HepG2 (cell line): Measurements from ENCODE around the gene SLC6A12. TPM values are rescaled to one million over a fixed set of nuclear protein-coding genes. Genes with fewer than 3 reads are reported as not detected.

Source experiments
- ELF1 ChIP-seq: sonication (generic); formaldehyde crosslinking; IDR thresholded peaks from 2 replicates; pipeline ENCODE4 v1.4.0; 2020; ENCODE audit warnings: missing genetic modification reagents
- JUND ChIP-seq: sonication (generic); formaldehyde crosslinking; IDR thresholded peaks from 2 replicates; pipeline ENCODE4 v1.8.0; 2022; ENCODE audit warnings: mild to moderate bottlenecking, missing genetic modification reagents
- MBNL3 ChIP-seq: fragments of 250-450 bp; sonication (Bioruptor Pico); conservative IDR thresholded peaks from 2 replicates; pipeline ENCODE4 v1.8.0; 2022; ENCODE audit warnings: mild to moderate bottlenecking, inconsistent platforms
- PITX1 ChIP-seq: sonication (generic); formaldehyde crosslinking; IDR thresholded peaks from 2 replicates; pipeline ENCODE4 v1.5.1; 2020; ENCODE audit warnings: mild to moderate bottlenecking, missing genetic modification reagents
- PLRG1 ChIP-seq: fragments of 450-650 bp; conservative IDR thresholded peaks from 2 replicates; pipeline ENCODE4 v1.6.1; 2016
- RBM39 ChIP-seq: fragments of 200-400 bp; formaldehyde crosslinking; IDR thresholded peaks from one replicate; pipeline ENCODE4 v1.6.1; 2018; ENCODE audit warnings: antibody characterized with exemption, mild to moderate bottlenecking, low read depth, low read length; ENCODE audit not compliant: poor library complexity, severe bottlenecking
- ZFP37 ChIP-seq: sonication (generic); formaldehyde crosslinking; IDR thresholded peaks from 2 replicates; pipeline ENCODE4 v1.4.0; 2020; ENCODE audit warnings: missing genetic modification reagents, borderline replicate concordance
- ZNF224 ChIP-seq: sonication (generic); formaldehyde crosslinking; IDR thresholded peaks from 2 replicates; pipeline ENCODE4 v1.5.0; 2020; ENCODE audit warnings: mild to moderate bottlenecking, missing genetic modification reagents
- ZNF335 ChIP-seq: sonication (generic); formaldehyde crosslinking; IDR thresholded peaks from 2 replicates; pipeline ENCODE4 v1.4.0; 2020; ENCODE audit warnings: missing genetic modification reagents
- ZNF547 ChIP-seq: sonication (generic); formaldehyde crosslinking; IDR thresholded peaks from 2 replicates; pipeline ENCODE4 v1.5.1; 2020; ENCODE audit warnings: mild to moderate bottlenecking, missing genetic modification reagents
- polyA plus RNA-seq, 8 experiments: library from polyadenylated mRNA; depleted of rRNA in 3 of 8; stranded (reverse) in 7 of 8; unstranded in 1 of 8; fragments of >200 nt; fragmentation: Illumina TruSeq in 4 of 8; extraction: Trizol in 4 of 8; gene quantifications; 2 replicates each; pipeline versions ENCODE4 v1.2.1 to v1.2.3, GENCODE V29; 2011 to 2016; ENCODE audit warnings: low read depth in 4 of 8, missing spikeins in 1 of 8, mixed read lengths in 1 of 8; ENCODE audit not compliant: insufficient read depth in 1 of 8
- total RNA-seq, 5 experiments: library from RNA; depleted of rRNA; stranded (reverse); fragments of >200 nt; fragmentation: Illumina TruSeq; extraction: Trizol; gene quantifications; 2 replicates each; pipeline ENCODE4 v1.2.3, GENCODE V29; 2016; ENCODE audit warnings: low read depth in 1 of 5
- TF ChIP-seq, protein P1 (sequence below): IDR thresholded peaks from 2 replicates; pipeline ENCODE4 v1.6.1; 2016; ENCODE audit warnings: mild to moderate bottlenecking, missing biosample characterization, missing genetic modification reagents
- TF ChIP-seq, protein P2 (sequence below): IDR thresholded peaks from 2 replicates; pipeline ENCODE4 v1.6.1; 2012; ENCODE audit warnings: low read length, improper control_type of control experiment
- TF ChIP-seq, protein P3 (sequence below): sonication (generic); formaldehyde crosslinking; IDR thresholded peaks from 2 replicates; pipeline ENCODE4 v1.5.0; 2020; ENCODE audit warnings: mild to moderate bottlenecking, missing genetic modification reagents, borderline replicate concordance

The SLC6A12 gene
- total and polyA plus RNA-seq, 2 of the 13 experiments (the other 11 are each of a cell fraction or from before 2014, with no cell fraction given) = 3.7 to 18.8 TPM

DNA sequence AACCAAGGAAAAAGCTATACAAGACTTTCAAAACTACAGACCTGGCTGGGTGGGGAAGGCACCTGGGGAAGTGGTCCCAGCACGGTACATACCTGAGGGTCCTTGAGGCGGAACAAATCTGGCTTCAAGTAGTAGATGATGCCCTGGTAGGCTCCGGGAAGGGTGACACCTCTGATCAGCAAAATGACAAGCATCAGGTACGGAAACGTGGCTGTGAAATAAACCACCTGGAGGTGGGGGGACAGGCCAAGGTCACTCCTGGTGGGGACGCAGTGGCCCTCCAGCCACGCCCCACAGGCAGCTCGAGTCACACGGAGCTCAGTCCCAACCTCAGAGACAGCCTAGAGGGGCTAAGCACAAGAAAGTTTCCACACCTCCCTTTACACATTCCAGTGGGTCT, 15.3 kb downstream of the SLC6A12 start (continued):
- TF ChIP-seq, protein P1, sequence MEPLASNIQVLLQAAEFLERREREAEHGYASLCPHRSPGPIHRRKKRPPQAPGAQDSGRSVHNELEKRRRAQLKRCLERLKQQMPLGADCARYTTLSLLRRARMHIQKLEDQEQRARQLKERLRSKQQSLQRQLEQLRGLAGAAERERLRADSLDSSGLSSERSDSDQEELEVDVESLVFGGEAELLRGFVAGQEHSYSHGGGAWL (CRISPR knock-in tag) = no peak
- TF ChIP-seq RBM39 (no peak), PITX1 (CRISPR knock-in tag) (no peak), ZNF547 (CRISPR knock-in tag) (no peak), MBNL3 (CRISPR knock-in tag) (no peak), PLRG1 (no peak), ZFP37 (CRISPR knock-in tag) (no peak), ELF1 (CRISPR knock-in tag) (no peak), ZNF224 (CRISPR knock-in tag) (no peak), JUND (CRISPR knock-in tag) (no peak), ZNF335 (CRISPR knock-in tag) (no peak)
- TF ChIP-seq, protein P2, sequence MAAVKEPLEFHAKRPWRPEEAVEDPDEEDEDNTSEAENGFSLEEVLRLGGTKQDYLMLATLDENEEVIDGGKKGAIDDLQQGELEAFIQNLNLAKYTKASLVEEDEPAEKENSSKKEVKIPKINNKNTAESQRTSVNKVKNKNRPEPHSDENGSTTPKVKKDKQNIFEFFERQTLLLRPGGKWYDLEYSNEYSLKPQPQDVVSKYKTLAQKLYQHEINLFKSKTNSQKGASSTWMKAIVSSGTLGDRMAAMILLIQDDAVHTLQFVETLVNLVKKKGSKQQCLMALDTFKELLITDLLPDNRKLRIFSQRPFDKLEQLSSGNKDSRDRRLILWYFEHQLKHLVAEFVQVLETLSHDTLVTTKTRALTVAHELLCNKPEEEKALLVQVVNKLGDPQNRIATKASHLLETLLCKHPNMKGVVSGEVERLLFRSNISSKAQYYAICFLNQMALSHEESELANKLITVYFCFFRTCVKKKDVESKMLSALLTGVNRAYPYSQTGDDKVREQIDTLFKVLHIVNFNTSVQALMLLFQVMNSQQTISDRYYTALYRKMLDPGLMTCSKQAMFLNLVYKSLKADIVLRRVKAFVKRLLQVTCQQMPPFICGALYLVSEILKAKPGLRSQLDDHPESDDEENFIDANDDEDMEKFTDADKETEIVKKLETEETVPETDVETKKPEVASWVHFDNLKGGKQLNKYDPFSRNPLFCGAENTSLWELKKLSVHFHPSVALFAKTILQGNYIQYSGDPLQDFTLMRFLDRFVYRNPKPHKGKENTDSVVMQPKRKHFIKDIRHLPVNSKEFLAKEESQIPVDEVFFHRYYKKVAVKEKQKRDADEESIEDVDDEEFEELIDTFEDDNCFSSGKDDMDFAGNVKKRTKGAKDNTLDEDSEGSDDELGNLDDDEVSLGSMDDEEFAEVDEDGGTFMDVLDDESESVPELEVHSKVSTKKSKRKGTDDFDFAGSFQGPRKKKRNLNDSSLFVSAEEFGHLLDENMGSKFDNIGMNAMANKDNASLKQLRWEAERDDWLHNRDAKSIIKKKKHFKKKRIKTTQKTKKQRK = no peak
- TF ChIP-seq, protein P3, sequence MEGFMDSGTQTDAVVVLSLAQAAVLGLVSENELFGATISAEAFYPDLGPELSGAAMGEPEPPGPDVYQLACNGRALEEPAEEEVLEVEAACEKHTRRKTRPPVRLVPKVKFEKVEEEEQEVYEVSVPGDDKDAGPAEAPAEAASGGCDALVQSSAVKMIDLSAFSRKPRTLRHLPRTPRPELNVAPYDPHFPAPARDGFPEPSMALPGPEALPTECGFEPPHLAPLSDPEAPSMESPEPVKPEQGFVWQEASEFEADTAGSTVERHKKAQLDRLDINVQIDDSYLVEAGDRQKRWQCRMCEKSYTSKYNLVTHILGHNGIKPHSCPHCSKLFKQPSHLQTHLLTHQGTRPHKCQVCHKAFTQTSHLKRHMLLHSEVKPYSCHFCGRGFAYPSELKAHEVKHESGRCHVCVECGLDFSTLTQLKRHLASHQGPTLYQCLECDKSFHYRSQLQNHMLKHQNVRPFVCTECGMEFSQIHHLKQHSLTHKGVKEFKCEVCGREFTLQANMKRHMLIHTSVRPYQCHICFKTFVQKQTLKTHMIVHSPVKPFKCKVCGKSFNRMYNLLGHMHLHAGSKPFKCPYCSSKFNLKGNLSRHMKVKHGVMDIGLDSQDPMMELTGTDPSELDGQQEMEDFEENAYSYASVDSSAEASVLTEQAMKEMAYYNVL (CRISPR knock-in tag) = no peak
